ENCODE results near the gene RTN3.

Gene RTN3

DNA sequence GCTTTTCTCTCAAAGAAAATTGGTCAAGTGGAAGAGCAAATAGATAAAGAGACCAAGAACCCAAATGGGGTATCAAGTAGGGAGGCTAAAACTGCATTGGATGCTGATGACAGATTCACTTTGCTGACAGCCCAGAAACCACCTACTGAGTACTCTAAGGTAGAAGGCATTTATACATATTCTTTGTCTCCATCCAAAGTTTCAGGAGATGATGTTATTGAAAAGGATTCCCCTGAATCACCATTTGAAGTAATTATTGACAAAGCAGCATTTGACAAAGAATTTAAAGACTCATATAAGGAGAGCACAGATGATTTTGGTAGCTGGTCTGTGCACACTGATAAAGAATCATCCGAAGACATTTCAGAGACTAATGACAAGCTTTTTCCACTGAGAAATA is 37.7 kb downstream of the RTN3 start:
- no peak overlapping the region for H2AFZ ChIP-seq (ENCODE audit: low read length)
- H3K27me3 ChIP-seq (ENCODE audit: insufficient read depth, low read length): no peaks in the 10 kb centered on the region
- no peak overlapping the region for H3K9ac ChIP-seq (ENCODE audit: low read length)
- no peaks in the 10 kb centered on the region for H3K9me3 ChIP-seq (ENCODE audit: low read length)
- H3K79me2 ChIP-seq (ENCODE audit: insufficient read depth, low read length): peaks cover 32% of the 10 kb centered on the region
- H3K4me1 ChIP-seq (ENCODE audit: insufficient read depth, low read length, severe bottlenecking): no peaks in the 10 kb centered on the region
- H3K36me3 ChIP-seq (ENCODE audit: insufficient read depth, low read length): 0 out of 2 replicates have a peak, but pooled peaks cover 17% of the 10 kb centered on the region
- no peak for TF ChIP-seq EZH2 (IDR thresholded peaks at IDR 0.05; ENCODE audit: borderline replicate concordance, low read length)
- TF ChIP-seq, protein P1, sequence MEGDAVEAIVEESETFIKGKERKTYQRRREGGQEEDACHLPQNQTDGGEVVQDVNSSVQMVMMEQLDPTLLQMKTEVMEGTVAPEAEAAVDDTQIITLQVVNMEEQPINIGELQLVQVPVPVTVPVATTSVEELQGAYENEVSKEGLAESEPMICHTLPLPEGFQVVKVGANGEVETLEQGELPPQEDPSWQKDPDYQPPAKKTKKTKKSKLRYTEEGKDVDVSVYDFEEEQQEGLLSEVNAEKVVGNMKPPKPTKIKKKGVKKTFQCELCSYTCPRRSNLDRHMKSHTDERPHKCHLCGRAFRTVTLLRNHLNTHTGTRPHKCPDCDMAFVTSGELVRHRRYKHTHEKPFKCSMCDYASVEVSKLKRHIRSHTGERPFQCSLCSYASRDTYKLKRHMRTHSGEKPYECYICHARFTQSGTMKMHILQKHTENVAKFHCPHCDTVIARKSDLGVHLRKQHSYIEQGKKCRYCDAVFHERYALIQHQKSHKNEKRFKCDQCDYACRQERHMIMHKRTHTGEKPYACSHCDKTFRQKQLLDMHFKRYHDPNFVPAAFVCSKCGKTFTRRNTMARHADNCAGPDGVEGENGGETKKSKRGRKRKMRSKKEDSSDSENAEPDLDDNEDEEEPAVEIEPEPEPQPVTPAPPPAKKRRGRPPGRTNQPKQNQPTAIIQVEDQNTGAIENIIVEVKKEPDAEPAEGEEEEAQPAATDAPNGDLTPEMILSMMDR (IDR thresholded peaks at IDR 0.05; ENCODE audit: low read length): no peak
- H3F3A ChIP-seq (ENCODE audit: insufficient read depth, low read length): no peaks in the 10 kb centered on the region
- H3K27ac ChIP-seq (ENCODE audit: low read depth, low read length, poor library complexity, severe bottlenecking): no peak overlapping the region
- H4K20me1 ChIP-seq (ENCODE audit: insufficient read depth, low read length): no peaks in the 10 kb centered on the region
- H3K9me2 ChIP-seq (ENCODE audit: low read depth, low read length): no peaks in the 10 kb centered on the region
- H3K4me3 ChIP-seq (ENCODE audit: low read depth, low read length, poor library complexity, severe bottlenecking): no peak overlapping the region
- no peak overlapping the region for H3K4me2 ChIP-seq (ENCODE audit: low read length)

DNA sequence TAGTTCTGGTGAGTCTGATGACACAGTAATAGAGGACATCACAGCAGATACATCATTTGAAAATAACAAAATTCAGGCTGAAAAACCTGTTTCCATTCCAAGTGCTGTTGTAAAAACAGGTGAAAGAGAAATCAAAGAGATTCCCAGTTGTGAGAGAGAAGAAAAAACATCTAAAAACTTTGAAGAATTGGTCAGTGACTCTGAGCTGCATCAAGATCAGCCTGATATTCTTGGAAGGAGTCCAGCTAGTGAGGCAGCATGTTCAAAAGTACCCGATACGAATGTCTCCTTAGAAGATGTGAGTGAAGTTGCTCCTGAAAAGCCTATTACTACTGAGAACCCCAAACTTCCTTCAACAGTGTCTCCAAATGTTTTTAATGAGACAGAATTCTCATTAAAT is 38.7 kb downstream of the RTN3 start:
- Histone ChIP-seq H3K9me2 (ENCODE audit: low read depth, low read length) (no peaks in the 10 kb centered on the region), H3K79me2 (ENCODE audit: insufficient read depth, low read length) (peaks cover 33% of the 10 kb centered on the region), H3K4me1 (ENCODE audit: insufficient read depth, low read length, severe bottlenecking) (no peaks in the 10 kb centered on the region), H2AFZ (ENCODE audit: low read length) (no peak overlapping the region), H3K27ac (ENCODE audit: low read depth, low read length, poor library complexity, severe bottlenecking) (no peak overlapping the region), H3K4me3 (ENCODE audit: low read depth, low read length, poor library complexity, severe bottlenecking) (no peak overlapping the region), H3F3A (ENCODE audit: insufficient read depth, low read length) (no peaks in the 10 kb centered on the region), H3K4me2 (ENCODE audit: low read length) (no peak overlapping the region), H3K9me3 (ENCODE audit: low read length) (no peaks in the 10 kb centered on the region), H3K9ac (ENCODE audit: low read length) (no peak overlapping the region), H3K36me3 (ENCODE audit: insufficient read depth, low read length) (0 out of 2 replicates have a peak, but pooled peaks cover 16% of the 10 kb centered on the region), H3K27me3 (ENCODE audit: insufficient read depth, low read length) (no peaks in the 10 kb centered on the region), H4K20me1 (ENCODE audit: insufficient read depth, low read length) (no peaks in the 10 kb centered on the region)
- TF ChIP-seq EZH2 (IDR thresholded peaks at IDR 0.05; ENCODE audit: borderline replicate concordance, low read length): no peak
- TF ChIP-seq, protein P1 (IDR thresholded peaks at IDR 0.05; ENCODE audit: low read length): no peak

DNA sequence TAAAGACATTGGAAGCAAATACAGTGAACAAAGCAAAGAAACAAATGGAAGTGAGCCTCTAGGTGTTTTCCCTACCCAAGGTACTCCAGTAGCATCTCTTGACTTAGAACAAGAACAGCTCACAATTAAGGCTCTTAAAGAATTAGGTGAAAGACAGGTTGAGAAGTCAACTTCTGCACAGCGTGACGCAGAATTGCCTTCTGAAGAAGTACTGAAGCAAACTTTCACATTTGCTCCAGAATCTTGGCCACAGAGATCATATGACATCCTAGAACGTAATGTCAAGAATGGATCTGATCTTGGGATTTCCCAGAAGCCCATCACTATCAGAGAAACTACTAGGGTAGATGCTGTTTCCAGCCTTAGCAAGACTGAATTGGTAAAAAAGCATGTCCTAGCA is 39.3 kb downstream of the RTN3 start:
- no peak overlapping the region for H3K9ac ChIP-seq (ENCODE audit: low read length)
- no peaks in the 10 kb centered on the region for H3K4me1 ChIP-seq (ENCODE audit: insufficient read depth, low read length, severe bottlenecking)
- H3F3A ChIP-seq (ENCODE audit: insufficient read depth, low read length): no peaks in the 10 kb centered on the region
- H3K9me3 ChIP-seq (ENCODE audit: low read length): no peaks in the 10 kb centered on the region
- H3K9me2 ChIP-seq (ENCODE audit: low read depth, low read length): no peaks in the 10 kb centered on the region
- TF ChIP-seq, protein P1 (IDR thresholded peaks at IDR 0.05; ENCODE audit: low read length): no peak
- TF ChIP-seq EZH2 (IDR thresholded peaks at IDR 0.05; ENCODE audit: borderline replicate concordance, low read length): no peak
- H3K27ac ChIP-seq (ENCODE audit: low read depth, low read length, poor library complexity, severe bottlenecking): no peak overlapping the region
- H3K4me3 ChIP-seq (ENCODE audit: low read depth, low read length, poor library complexity, severe bottlenecking): no peak overlapping the region
- no peaks in the 10 kb centered on the region for H3K27me3 ChIP-seq (ENCODE audit: insufficient read depth, low read length)
- 0 out of 2 replicates have a peak, but pooled peaks cover 9% of the 10 kb centered on the region for H3K36me3 ChIP-seq (ENCODE audit: insufficient read depth, low read length)
- peaks cover 33% of the 10 kb centered on the region for H3K79me2 ChIP-seq (ENCODE audit: insufficient read depth, low read length)
- H2AFZ ChIP-seq (ENCODE audit: low read length): no peak overlapping the region
- no peak overlapping the region for H3K4me2 ChIP-seq (ENCODE audit: low read length)
- H4K20me1 ChIP-seq (ENCODE audit: insufficient read depth, low read length): no peaks in the 10 kb centered on the region
